ENCODE measurements around the gene MCF2L2. TPM values are rescaled to one million over a fixed set of nuclear protein-coding genes. Genes with fewer than 3 reads are reported as not detected.

MCF2L2 gene
- polyA plus RNA-seq, 2 of the 4 experiments (the other 2 are of a cell fraction) = 0.03 to 0.05 TPM

DNA sequence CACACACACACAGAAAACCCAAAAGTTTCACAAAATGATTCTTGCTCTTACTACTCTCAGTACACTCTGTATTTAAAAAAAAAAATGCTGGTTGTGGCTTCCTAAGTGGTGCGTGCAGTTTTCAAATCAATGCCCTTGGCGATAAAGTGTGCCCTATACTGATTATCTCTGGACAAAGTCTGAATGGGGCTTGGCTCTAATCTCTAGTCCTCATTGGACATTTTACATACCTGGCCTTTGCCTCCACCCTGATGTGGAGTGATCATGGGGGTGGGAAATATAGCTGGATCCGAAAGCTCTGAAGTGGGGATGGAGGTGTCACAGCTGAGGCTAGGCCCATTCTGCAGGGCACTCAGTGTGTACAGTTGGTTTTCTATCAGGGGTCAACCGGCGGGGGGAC lies 161.3 kb downstream of the MCF2L2 start:
- Histone ChIP-seq H3K4me1 (peaks cover 22% of the 10 kb centered on the region; the same call in 2 of the 3 replicates), H3K4me2 (no peak overlapping the region), H3K9me3 (no peaks in the 10 kb centered on the region), H3K27ac (peak overlapping the region in 1 of 2 experiments; percentile 79; a peak in 1 of 6 replicates), H3K4me3 (no peak overlapping the region)
- DNase-seq (ENCODE audit: low read depth in 1 of 2, low spot score in 1 of 2) (no peak), FAIRE-seq (no peak), ATAC-seq (no peak)
- POLR2A ChIA-PET = no interaction called here
- no peak for TF ChIP-seq EHF (CRISPR knock-in tag; IDR thresholded peaks at IDR 0.05)
- TF ChIP-seq EHMT2 (IDR thresholded peaks at IDR 0.05; ENCODE audit: low read depth) = no peak
- TF ChIP-seq, protein P1, sequence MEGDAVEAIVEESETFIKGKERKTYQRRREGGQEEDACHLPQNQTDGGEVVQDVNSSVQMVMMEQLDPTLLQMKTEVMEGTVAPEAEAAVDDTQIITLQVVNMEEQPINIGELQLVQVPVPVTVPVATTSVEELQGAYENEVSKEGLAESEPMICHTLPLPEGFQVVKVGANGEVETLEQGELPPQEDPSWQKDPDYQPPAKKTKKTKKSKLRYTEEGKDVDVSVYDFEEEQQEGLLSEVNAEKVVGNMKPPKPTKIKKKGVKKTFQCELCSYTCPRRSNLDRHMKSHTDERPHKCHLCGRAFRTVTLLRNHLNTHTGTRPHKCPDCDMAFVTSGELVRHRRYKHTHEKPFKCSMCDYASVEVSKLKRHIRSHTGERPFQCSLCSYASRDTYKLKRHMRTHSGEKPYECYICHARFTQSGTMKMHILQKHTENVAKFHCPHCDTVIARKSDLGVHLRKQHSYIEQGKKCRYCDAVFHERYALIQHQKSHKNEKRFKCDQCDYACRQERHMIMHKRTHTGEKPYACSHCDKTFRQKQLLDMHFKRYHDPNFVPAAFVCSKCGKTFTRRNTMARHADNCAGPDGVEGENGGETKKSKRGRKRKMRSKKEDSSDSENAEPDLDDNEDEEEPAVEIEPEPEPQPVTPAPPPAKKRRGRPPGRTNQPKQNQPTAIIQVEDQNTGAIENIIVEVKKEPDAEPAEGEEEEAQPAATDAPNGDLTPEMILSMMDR (IDR thresholded peaks at IDR 0.05) = no peak
- TF ChIP-seq POLR2A (IDR thresholded peaks at IDR 0.05; ENCODE audit: low read length) = no peak
- TF ChIP-seq RARB (CRISPR knock-in tag; IDR thresholded peaks at IDR 0.05) = no peak
- TF ChIP-seq KDM5A (IDR thresholded peaks at IDR 0.05) = no peak
- no peak for TF ChIP-seq ZC3H11A (IDR thresholded peaks at IDR 0.05)
- TF ChIP-seq E2F6 (IDR thresholded peaks at IDR 0.05; ENCODE audit: borderline replicate concordance, low read depth) = no peak
- CTCF ChIA-PET = no interaction called here
- 93% methylated on average over 5 of the region's 5 CpGs for WGBS (ENCODE audit: missing lambda C conversion rate)

DNA sequence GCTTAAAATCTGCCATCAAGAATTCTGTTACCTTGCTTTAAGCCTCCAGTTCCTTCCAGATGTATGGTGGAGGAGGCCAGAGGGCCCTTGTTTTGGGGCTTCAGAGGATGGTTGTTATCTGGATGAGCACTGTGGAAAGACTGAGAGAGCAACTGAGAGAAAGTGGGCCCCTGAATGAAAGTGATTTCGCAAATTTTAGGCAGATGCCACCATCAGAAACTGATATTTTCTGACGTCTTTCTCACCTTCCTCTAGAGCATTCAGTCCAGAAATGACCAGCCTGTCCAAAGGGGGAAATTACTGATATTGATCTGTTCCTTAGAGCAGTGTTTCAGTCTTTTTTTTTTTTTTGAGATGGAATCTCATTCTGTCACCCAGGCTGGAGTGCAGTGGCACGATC lies 162.0 kb downstream of the MCF2L2 start:
- FAIRE-seq (no peak), ATAC-seq (peak in 1 of 2 experiments; percentile 26; a peak in 3 of 6 replicates), DNase-seq (ENCODE audit: low read depth in 1 of 2, low spot score in 1 of 2) (no peak)
- peak overlapping the region; percentile 42 to 79 for H3K27ac ChIP-seq
- peaks cover 22% of the 10 kb centered on the region; the same call in 2 of the 3 replicates for H3K4me1 ChIP-seq
- no peak for TF ChIP-seq NR3C1 (IDR thresholded peaks at IDR 0.05)
- TF ChIP-seq ATOH8 (CRISPR knock-in tag; IDR thresholded peaks at IDR 0.05; ENCODE audit: low read depth) = no peak
- TF ChIP-seq PHF8 (IDR thresholded peaks at IDR 0.05; ENCODE audit: borderline replicate concordance, low read depth) = no peak
- no peak for TF ChIP-seq RFX5 (IDR thresholded peaks at IDR 0.05)
- TF ChIP-seq, protein P1 (IDR thresholded peaks at IDR 0.05) = no peak
- TF ChIP-seq CBX2 (IDR thresholded peaks at IDR 0.05; ENCODE audit: borderline replicate concordance, low read depth) = no peak
- no peak for TF ChIP-seq E2F6 (IDR thresholded peaks at IDR 0.05; ENCODE audit: borderline replicate concordance, low read depth)
- TF ChIP-seq NFE2L2 (conservative IDR thresholded peaks at IDR 0.05; ENCODE audit: low read length) = no peak
- TF ChIP-seq EHMT2 (IDR thresholded peaks at IDR 0.05; ENCODE audit: low read depth) = no peak
- no peak for TF ChIP-seq JUNB (IDR thresholded peaks at IDR 0.05)
- TF ChIP-seq CEBPB (IDR thresholded peaks at IDR 0.05) = no peak
- TF ChIP-seq JUN (IDR thresholded peaks at IDR 0.05) = no peak
- no peak for TF ChIP-seq RNF2 (IDR thresholded peaks at IDR 0.05; ENCODE audit: borderline replicate concordance, low read depth)
- no peak for TF ChIP-seq FOSL2 (IDR thresholded peaks at IDR 0.05)
- TF ChIP-seq FOSL2 (CRISPR knock-in tag; IDR thresholded peaks at IDR 0.05) = no peak
- no peak for TF ChIP-seq ZNF302 (CRISPR knock-in tag; IDR thresholded peaks at IDR 0.05)
- TF ChIP-seq KDM1A (IDR thresholded peaks at IDR 0.05; ENCODE audit: low read depth) = no peak
- no peak for TF ChIP-seq TFCP2L1 (CRISPR knock-in tag; IDR thresholded peaks at IDR 0.05)
- no peak for TF ChIP-seq MYC (IDR thresholded peaks at IDR 0.05; ENCODE audit: borderline replicate concordance, low read length)
- TF ChIP-seq SMC3 (IDR thresholded peaks at IDR 0.05) = no peak
- no peak for TF ChIP-seq HEYL (CRISPR knock-in tag; IDR thresholded peaks at IDR 0.05)
- WGBS (ENCODE audit: missing lambda C conversion rate) = 76% methylated on average over 3 of the region's 3 CpGs
- ChIA-PET POLR2A (interaction anchor here (0.5 to 2.5 kb wide), 4 partner anchors 12 to 105 kb away, joined by 3 to 12 read pairs (median 6); partner anchors contain the start of gene B3GNT5), CTCF (interaction anchor here (0.6 to 1.8 kb wide), 4 partner anchors 9 to 82 kb away, joined by 3 to 6 read pairs (median 4); no protein-coding TSS in a partner anchor)
- peak overlapping the region; percentile 64 for H3K4me2 ChIP-seq
- H3K4me3 ChIP-seq = no peak overlapping the region
- H3K9me3 ChIP-seq = no peaks in the 10 kb centered on the region
